Astrocyte (in vitro differentiated cells and primary cell): ENCODE results near the gene ANO7. TPM values are rescaled to one million over a fixed set of nuclear protein-coding genes. Genes with fewer than 3 reads are reported as not detected.

Experiments used
- DNase-seq: peaks from one replicate; pipeline ENCODE4 v3.0.0-alpha.2; 2010; ENCODE audit warnings: low read depth
- FAIRE-seq: peaks from 2 replicates; lab custom pipeline; 2011; peaks lifted over from hg19 to GRCh38; lab: Jason Lieb, UNC
- H2AFZ ChIP-seq: 2 replicates; pipeline ENCODE4 v1.6.0; 2012; ENCODE audit warnings: low read depth, low read length, inconsistent platforms
- H3K27ac ChIP-seq: 2 replicates; pipeline ENCODE4 v1.5.1; 2011; ENCODE audit warnings: low read depth, low read length, inconsistent platforms
- H3K27me3 ChIP-seq: 2 replicates; pipeline ENCODE4 v1.6.0; 2011; ENCODE audit warnings: low read length, inconsistent platforms; ENCODE audit not compliant: insufficient read depth
- H3K36me3 ChIP-seq: 2 replicates; pipeline ENCODE4 v1.5.1; 2011; ENCODE audit warnings: low read length, inconsistent platforms; ENCODE audit not compliant: insufficient read depth
- H3K4me1 ChIP-seq: 2 replicates; pipeline ENCODE4 v1.5.1; 2011; ENCODE audit warnings: low read length, inconsistent platforms; ENCODE audit not compliant: insufficient read depth
- H3K4me2 ChIP-seq: 2 replicates; pipeline ENCODE4 v1.6.0; 2012; ENCODE audit warnings: low read length, inconsistent platforms
- H3K4me3 ChIP-seq: 2 replicates; pipeline ENCODE4 v1.5.1; 2011; ENCODE audit warnings: low read depth, mild to moderate bottlenecking, low read length, inconsistent platforms; ENCODE audit not compliant: insufficient read depth
- H3K79me2 ChIP-seq: 2 replicates; pipeline ENCODE4 v1.6.0; 2012; ENCODE audit warnings: mild to moderate bottlenecking, low read length, inconsistent platforms; ENCODE audit not compliant: insufficient read depth
- H3K9ac ChIP-seq: 2 replicates; pipeline ENCODE4 v1.6.0; 2012; ENCODE audit warnings: mild to moderate bottlenecking, low read length, inconsistent platforms
- H3K9me3 ChIP-seq: 2 replicates; pipeline ENCODE4 v1.5.1; 2012; ENCODE audit warnings: low read depth, mild to moderate bottlenecking, low read length, inconsistent platforms; ENCODE audit not compliant: insufficient read depth
- H4K20me1 ChIP-seq: 2 replicates; pipeline ENCODE4 v1.6.0; 2012; ENCODE audit warnings: low read length, inconsistent platforms; ENCODE audit not compliant: insufficient read depth
- H3K27ac Mint-ChIP-seq: one replicate; pipeline ENCODE4 v1.8.0; 2021; ENCODE audit warnings: mild to moderate bottlenecking, mixed read lengths; ENCODE audit not compliant: unreplicated experiment
- H3K27me3 Mint-ChIP-seq: one replicate; pipeline ENCODE4 v1.8.0; 2021; ENCODE audit warnings: low read depth, mixed read lengths; ENCODE audit not compliant: unreplicated experiment
- H3K36me3 Mint-ChIP-seq: one replicate; pipeline ENCODE4 v1.8.0; 2021; ENCODE audit warnings: low read depth, mixed read lengths; ENCODE audit not compliant: unreplicated experiment
- H3K4me1 Mint-ChIP-seq: one replicate; pipeline ENCODE4 v1.8.0; 2021; ENCODE audit warnings: low read depth, mixed read lengths; ENCODE audit not compliant: unreplicated experiment
- H3K4me3 Mint-ChIP-seq: one replicate; pipeline ENCODE4 v1.8.0; 2021; ENCODE audit warnings: mild to moderate bottlenecking, moderate library complexity, mixed read lengths; ENCODE audit not compliant: unreplicated experiment
- H3K9me3 Mint-ChIP-seq: one replicate; pipeline ENCODE4 v1.8.0; 2021; ENCODE audit warnings: mild to moderate bottlenecking, mixed read lengths; ENCODE audit not compliant: unreplicated experiment
- CTCF ChIP-seq: IDR thresholded peaks from 2 replicates; pipeline ENCODE4 v1.5.1; 2011; ENCODE audit warnings: low read depth, mild to moderate bottlenecking, inconsistent platforms, low read length, moderate library complexity; ENCODE audit not compliant: insufficient read depth
- EZH2 ChIP-seq: IDR thresholded peaks from 2 replicates; pipeline ENCODE4 v1.6.1; 2012; ENCODE audit warnings: mild to moderate bottlenecking, low read length, inconsistent platforms; ENCODE audit not compliant: insufficient read depth
- total RNA-seq: library from RNA; stranded (reverse); gene quantifications from 2 replicates; pipeline ENCODE4 v1.2.1, GENCODE V29; 2021

The ANO7 gene
- total RNA-seq, 1 donor from 2014 or later = 7.1 TPM

GRCh38 chr2:241254904-241255351 lies 66.5 kb downstream of the ANO7 start:
- Histone ChIP-seq H3K36me3 (peaks cover 91% of the 10 kb centered on the region), H4K20me1 (peaks cover 100% of the 10 kb centered on the region), H3K9ac (no peak overlapping the region), H3K9me3 (no peaks in the 10 kb centered on the region), H3K4me3 (no peak overlapping the region), H3K27ac (no peak overlapping the region), H3K4me2 (no peak overlapping the region), H3K79me2 (peaks cover 84% of the 10 kb centered on the region), H2AFZ (no peak overlapping the region), H3K27me3 (no peaks in the 10 kb centered on the region), H3K4me1 (no peaks in the 10 kb centered on the region)
- H3K4me3 Mint-ChIP-seq = no peak overlapping the region
- DNase-seq (no peak), FAIRE-seq (no peak)
- peaks cover 43% of the 10 kb centered on the region for H3K36me3 Mint-ChIP-seq
- H3K27me3 Mint-ChIP-seq = no peaks in the 10 kb centered on the region
- no peak overlapping the region for H3K27ac Mint-ChIP-seq
- peaks cover 9% of the 10 kb centered on the region for H3K4me1 Mint-ChIP-seq
- no peaks in the 10 kb centered on the region for H3K9me3 Mint-ChIP-seq
- no peak for TF ChIP-seq CTCF
- TF ChIP-seq EZH2 = no peak

GRCh38 chr2:241255542-241256167 lies 67.2 kb downstream of the ANO7 start:
- Histone ChIP-seq H3K27me3 (no peaks in the 10 kb centered on the region), H3K9me3 (no peaks in the 10 kb centered on the region), H3K4me1 (no peaks in the 10 kb centered on the region), H3K27ac (no peak overlapping the region), H3K9ac (no peak overlapping the region), H3K4me2 (no peak overlapping the region), H2AFZ (no peak overlapping the region), H4K20me1 (peaks cover 100% of the 10 kb centered on the region), H3K36me3 (peaks cover 83% of the 10 kb centered on the region), H3K4me3 (no peak overlapping the region), H3K79me2 (peaks cover 84% of the 10 kb centered on the region)
- FAIRE-seq (no peak), DNase-seq (no peak)
- Mint-ChIP-seq H3K4me3 (no peak overlapping the region), H3K27ac (no peak overlapping the region), H3K36me3 (peaks cover 45% of the 10 kb centered on the region), H3K27me3 (no peaks in the 10 kb centered on the region), H3K9me3 (no peaks in the 10 kb centered on the region), H3K4me1 (peaks cover 9% of the 10 kb centered on the region)
- TF ChIP-seq CTCF (no peak), EZH2 (no peak)

DNA sequence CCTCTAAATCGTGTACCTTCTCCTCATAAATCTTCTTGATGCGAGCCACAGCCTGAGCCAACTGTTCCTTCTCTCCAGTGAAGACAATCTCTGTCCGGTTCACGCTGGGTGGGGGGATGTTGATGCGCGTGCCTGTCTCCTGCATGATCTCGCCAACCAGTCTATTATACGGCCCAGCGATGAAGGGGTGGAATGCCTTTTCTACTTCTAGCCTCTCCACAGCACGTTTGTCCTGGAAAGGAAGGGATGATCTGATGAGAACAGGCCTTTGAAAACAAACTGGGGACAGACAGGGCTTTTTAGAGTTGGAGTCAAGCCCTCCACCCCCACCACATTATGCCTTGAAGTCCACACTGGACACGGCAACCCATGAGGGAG lies 67.7 kb downstream of the ANO7 start:
- no peaks in the 10 kb centered on the region for H3K27me3 Mint-ChIP-seq
- Histone ChIP-seq H3K4me2 (no peak overlapping the region), H3K27me3 (no peaks in the 10 kb centered on the region), H3K27ac (no peak overlapping the region), H3K4me3 (no peak overlapping the region), H3K9ac (no peak overlapping the region), H3K36me3 (peaks cover 81% of the 10 kb centered on the region), H3K79me2 (peaks cover 84% of the 10 kb centered on the region), H3K9me3 (no peaks in the 10 kb centered on the region), H2AFZ (no peak overlapping the region), H4K20me1 (peaks cover 100% of the 10 kb centered on the region), H3K4me1 (no peaks in the 10 kb centered on the region)
- H3K27ac Mint-ChIP-seq = no peak overlapping the region
- H3K9me3 Mint-ChIP-seq = no peaks in the 10 kb centered on the region
- DNase-seq (no peak), FAIRE-seq (no peak)
- H3K4me1 Mint-ChIP-seq = peaks cover 9% of the 10 kb centered on the region
- peaks cover 48% of the 10 kb centered on the region for H3K36me3 Mint-ChIP-seq
- no peak overlapping the region for H3K4me3 Mint-ChIP-seq
- TF ChIP-seq EZH2 (no peak), CTCF (no peak)
